ENCODE results near the gene FGF14.
"Not testable (repeated sequence)": the region's sequence is repeated elsewhere in the genome, so short reads cannot be mapped to it uniquely, and the experiment has no call there.

FGF14 gene

GRCh38 chr13:102138635-102139190 is 263.1 kb downstream of the FGF14 start:
- H3K9me3 ChIP-seq (replicated peaks in 1 of 11) = no peaks in the 10 kb centered on the region
- H3K4me1 ChIP-seq = peaks cover 0 to 5% (median 0%) of the 10 kb centered on the region in 10 experiments; a peak in 2 of 20 replicates
- H3K36me3 ChIP-seq = no peaks in the 10 kb centered on the region
- no peak overlapping the region for H3K27ac ChIP-seq
- H3K4me2 ChIP-seq = no peak overlapping the region
- H4K20me1 ChIP-seq = no peaks in the 10 kb centered on the region
- no peak overlapping the region for H3K9ac ChIP-seq
- H3K4me3 ChIP-seq = no peak overlapping the region
- no peaks in the 10 kb centered on the region for H3K27me3 ChIP-seq
- TF ChIP-seq Cebpa-rat (IDR thresholded peaks at IDR 0.05) = no peak

GRCh38 chr13:102137904-102138303 is 263.9 kb downstream of the FGF14 start:
- H3K4me2 ChIP-seq; H3K4me3 ChIP-seq; H3K9ac ChIP-seq; H3K27me3 ChIP-seq; H3K4me1 ChIP-seq; H3K36me3 ChIP-seq; H4K20me1 ChIP-seq; H3K9me3 ChIP-seq (replicated peaks in 1 of 11); H3K27ac ChIP-seq: not testable (repeated sequence)

- Histone ChIP-seq H3K9me3 (replicated peaks in 1 of 11) (no peaks in the 10 kb centered on the region), H3K4me1 (peaks cover 0 to 7% (median 0%) of the 10 kb centered on the region in 10 experiments; a peak in 6 of 20 replicates), H3K36me3 (no peaks in the 10 kb centered on the region), H3K4me2 (no peak overlapping the region), H3K27me3 (no peaks in the 10 kb centered on the region), H3K4me3 (no peak overlapping the region), H4K20me1 (no peaks in the 10 kb centered on the region), H3K27ac (no peak overlapping the region), H3K9ac (no peak overlapping the region)
- TF ChIP-seq Cebpa-rat (IDR thresholded peaks at IDR 0.05) = no peak
Measured at GRCh38 chr13:102136735-102137296, 265.0 kb downstream of the FGF14 start.

GRCh38 chr13:102132777-102133295 is 269.0 kb downstream of the FGF14 start:
- Histone ChIP-seq H3K36me3 (no peaks in the 10 kb centered on the region), H3K9ac (no peak overlapping the region), H3K27me3 (no peaks in the 10 kb centered on the region), H3K4me2 (no peak overlapping the region), H3K9me3 (replicated peaks in 1 of 11) (peaks cover 0 to 4% (median 0%) of the 10 kb centered on the region in 11 experiments; a peak in 1 of 22 replicates), H3K4me3 (no peak overlapping the region), H3K4me1 (peaks cover 17 to 37% (median 26%) of the 10 kb centered on the region in 10 experiments), H3K27ac (no peak overlapping the region), H4K20me1 (no peaks in the 10 kb centered on the region)
- no peak for TF ChIP-seq Cebpa-rat (IDR thresholded peaks at IDR 0.05)

GRCh38 chr13:102131246-102131645 is 270.6 kb downstream of the FGF14 start:
- H3K27me3 ChIP-seq = no peaks in the 10 kb centered on the region
- H3K9me3 ChIP-seq (replicated peaks in 1 of 11) = peaks cover 0 to 4% (median 0%) of the 10 kb centered on the region in 11 experiments; a peak in 1 of 22 replicates
- no peak overlapping the region for H3K9ac ChIP-seq
- H3K4me2 ChIP-seq = peak overlapping the region in 10 of 11 experiments; percentile 2 to 57 (median 34); a peak in 12 of 22 replicates
- H3K4me1 ChIP-seq = peaks cover 19 to 41% (median 31%) of the 10 kb centered on the region in 10 experiments
- H3K36me3 ChIP-seq = no peaks in the 10 kb centered on the region
- no peak overlapping the region for H3K4me3 ChIP-seq
- H4K20me1 ChIP-seq = no peaks in the 10 kb centered on the region
- no peak for TF ChIP-seq Cebpa-rat (IDR thresholded peaks at IDR 0.05)
- H3K27ac ChIP-seq = 0 out of 22 replicates have a peak overlapping the region, but pooled peaks of 1 of the 11 experiments have one; percentile 2

GRCh38 chr13:102128216-102128810 is 273.5 kb downstream of the FGF14 start:
- no peak overlapping the region; a peak in 1 of 22 replicates for H3K9ac ChIP-seq
- H3K4me3 ChIP-seq = no peak overlapping the region
- H3K27ac ChIP-seq = peak overlapping the region in 9 of 11 experiments; percentile 19 to 61 (median 49); a peak in 16 of 22 replicates
- H3K36me3 ChIP-seq = no peaks in the 10 kb centered on the region
- H3K9me3 ChIP-seq (replicated peaks in 1 of 11) = peaks cover 0 to 4% (median 0%) of the 10 kb centered on the region in 11 experiments; a peak in 1 of 22 replicates
- H3K4me1 ChIP-seq = peaks cover 19 to 41% (median 31%) of the 10 kb centered on the region in 10 experiments
- H3K4me2 ChIP-seq = peak overlapping the region; percentile 45 to 77 (median 62)
- no peaks in the 10 kb centered on the region for H4K20me1 ChIP-seq
- H3K27me3 ChIP-seq = no peaks in the 10 kb centered on the region
- no peak for TF ChIP-seq Cebpa-rat (IDR thresholded peaks at IDR 0.05)

GRCh38 chr13:102127153-102127552 is 274.7 kb downstream of the FGF14 start:
- H3K4me2 ChIP-seq = no peak overlapping the region; a peak in 1 of 22 replicates
- no peak overlapping the region for H3K27ac ChIP-seq
- H3K36me3 ChIP-seq = no peaks in the 10 kb centered on the region
- no peak overlapping the region for H3K9ac ChIP-seq
- peaks cover 19 to 41% (median 31%) of the 10 kb centered on the region in 10 experiments for H3K4me1 ChIP-seq
- H3K4me3 ChIP-seq = no peak overlapping the region
- TF ChIP-seq Cebpa-rat (IDR thresholded peaks at IDR 0.05) = no peak
- H4K20me1 ChIP-seq = no peaks in the 10 kb centered on the region
- H3K9me3 ChIP-seq (replicated peaks in 1 of 11) = peaks cover 0 to 4% (median 0%) of the 10 kb centered on the region in 11 experiments; a peak in 1 of 22 replicates
- no peaks in the 10 kb centered on the region for H3K27me3 ChIP-seq

- Histone ChIP-seq H3K36me3 (no peaks in the 10 kb centered on the region), H3K4me2 (no peak overlapping the region), H3K27me3 (no peaks in the 10 kb centered on the region), H4K20me1 (no peaks in the 10 kb centered on the region), H3K9me3 (replicated peaks in 1 of 11) (no peaks in the 10 kb centered on the region), H3K4me3 (no peak overlapping the region), H3K9ac (no peak overlapping the region), H3K4me1 (no peaks in the 10 kb centered on the region; a peak in 1 of 20 replicates), H3K27ac (no peak overlapping the region)
- no peak for TF ChIP-seq Cebpa-rat (IDR thresholded peaks at IDR 0.05)
Measured at GRCh38 chr13:102122147-102122546, 279.7 kb downstream of the FGF14 start.

GRCh38 chr13:102117175-102117831 is 284.5 kb downstream of the FGF14 start:
- Histone ChIP-seq H3K27me3 (no peaks in the 10 kb centered on the region), H3K9me3 (replicated peaks in 1 of 11) (no peaks in the 10 kb centered on the region), H3K9ac (no peak overlapping the region), H3K4me2 (no peak overlapping the region), H4K20me1 (no peaks in the 10 kb centered on the region), H3K4me1 (no peaks in the 10 kb centered on the region), H3K4me3 (no peak overlapping the region), H3K36me3 (no peaks in the 10 kb centered on the region), H3K27ac (no peak overlapping the region)
- TF ChIP-seq Cebpa-rat (IDR thresholded peaks at IDR 0.05) = no peak

All from BLaER1 treated with 17β-estradiol and CSF1 and Interleukin-3, amounts not matched to agents 10 nM and 100 nM (cell line).